ENCODE results near the gene OR1J2.
A peak's percentile ranks its signal among the peaks of the same experiment; 100 is the strongest.
"Not testable (repeated sequence)": the region's sequence is repeated elsewhere in the genome, so short reads cannot be mapped to it uniquely, and the experiment has no call there.

The OR1J2 gene

GRCh38 chr9:122510502-122510901, at the start of gene OR1J2:
TSS of gene OR1J2 (plus strand) at chr9:122510802. CDS start at chr9:122510802, 0 bp downstream.
- no peak for DNase-seq

GRCh38 chr9:122463828-122464632, 46.6 kb upstream of the OR1J2 start:
- no peak for DNase-seq

- peak; percentile 49 to 62 for DNase-seq
These were observed 45.7 kb upstream of the OR1J2 start for GRCh38 chr9:122464633-122465567.

- no peak for DNase-seq
These were observed 44.1 kb upstream of the OR1J2 start for GRCh38 chr9:122466456-122466855.

GRCh38 chr9:122468735-122469134, 41.9 kb upstream of the OR1J2 start:
- no peak for DNase-seq

- no peak for DNase-seq
These were observed 36.0 kb upstream of the OR1J2 start for GRCh38 chr9:122474561-122474960.

GRCh38 chr9:122475717-122476116, 34.9 kb upstream of the OR1J2 start:
- DNase-seq, result no peak

- DNase-seq, result no peak
These were observed 33.3 kb upstream of the OR1J2 start for GRCh38 chr9:122477346-122477745.

- no peak for DNase-seq
These were observed 32.8 kb upstream of the OR1J2 start, which contains the start of gene OR1J1 for GRCh38 chr9:122477826-122478225. TSS of gene OR1J1 (minus strand) at chr9:122477926. CDS start at chr9:122477926, 0 bp downstream.

GRCh38 chr9:122479062-122479461, 31.5 kb upstream of the OR1J2 start:
- DNase-seq, result no peak

GRCh38 chr9:122498883-122499288, 11.7 kb upstream of the OR1J2 start:
- peak; percentile 3 to 4 for DNase-seq

GRCh38 chr9:122506964-122507363, 3.6 kb upstream of the OR1J2 start:
- no peak for DNase-seq

GRCh38 chr9:122518226-122518625, 7.6 kb downstream of the OR1J2 start:
- DNase-seq, result no peak

- no peak for DNase-seq
These were observed 8.2 kb downstream of the OR1J2 start, which contains the start of gene OR1J4 for GRCh38 chr9:122518841-122519240. TSS of gene OR1J4 (plus strand) at chr9:122519141. CDS start at chr9:122519141, 0 bp downstream.

GRCh38 chr9:122519376-122519775, 8.8 kb downstream of the OR1J2 start:
- DNase-seq, result no peak

GRCh38 chr9:122526602-122527001, 16.0 kb downstream of the OR1J2 start:
- DNase-seq, result peak in 1 of 2 donors; percentile 2

GRCh38 chr9:122527193-122527592, 16.6 kb downstream of the OR1J2 start, which contains the start of gene OR1N1:
TSS of gene OR1N1 (minus strand) at chr9:122527293. CDS start at chr9:122527293, 0 bp downstream.
- DNase-seq, result no peak

GRCh38 chr9:122531157-122531556, 20.6 kb downstream of the OR1J2 start:
- DNase-seq, result not testable (repeated sequence)

GRCh38 chr9:122536134-122536533, 25.5 kb downstream of the OR1J2 start:
- DNase-seq, result no peak

- not testable (repeated sequence) for DNase-seq
These were observed 26.5 kb downstream of the OR1J2 start for GRCh38 chr9:122537066-122537465.

GRCh38 chr9:122538757-122539156, 28.2 kb downstream of the OR1J2 start:
- DNase-seq, result no peak

- DNase-seq, result no peak
These were observed 35.6 kb downstream of the OR1J2 start for GRCh38 chr9:122546196-122546595.

GRCh38 chr9:122551371-122551770, 40.8 kb downstream of the OR1J2 start:
- no peak for DNase-seq

Measured in stimulated activated CD4-positive, alpha-beta T cell treated with anti-CD3 and anti-CD28 coated beads, Interleukin-2, amount 100 ng/mL, for 48 hours (primary cell).